Adrenal gland (tissue), 5 donors: Measurements from ENCODE around the gene MAEA.

Experiments used
- CTCF ChIP-seq, 6 experiments: fragments of 450-650 bp in 4 of 6; fragments of 200-600 bp in 2 of 6; sonication (generic) in 1 of 6; IDR thresholded peaks; 1 replicate in 5 of 6; 2 replicates in 1 of 6; pipeline versions ENCODE4 v1.5.1 to v1.8.0; 2016 to 2021; ENCODE audit warnings: antibody characterized with exemption in 6 of 6, mild to moderate bottlenecking in 2 of 6, moderate library complexity in 1 of 6
- POLR2A ChIP-seq, 2 donors: fragments of 450-650 bp; IDR thresholded peaks; one replicate each; pipeline ENCODE4 v1.6.1; 2017; ENCODE audit warnings: antibody characterized with exemption in 2 of 2, mild to moderate bottlenecking in 2 of 2, moderate library complexity in 1 of 2
- donor health status: DM: no; HTN: no; CAD: no.

- TF ChIP-seq CTCF (IDR thresholded peaks at IDR 0.05): no peak
- peak in 1 of 2 donors; percentile 22 for TF ChIP-seq POLR2A (IDR thresholded peaks at IDR 0.05)
Measured at GRCh38 chr4:1249731-1250526, 39.8 kb upstream of the MAEA start.
